NCI-H1417 treated with DMSO at 0.1 percent for 48 hours (cell line): Measurements from ENCODE around the gene LMF1.

Experiments
- DNase-seq: peaks from one replicate; lab custom pipeline; 2025; lab: John Stamatoyannopoulos, UW

LMF1 gene

GRCh38 chr16:1002399-1003166, 31.8 kb upstream of the LMF1 start:
- no peak for DNase-seq

- DNase-seq, result no peak
Measured at GRCh38 chr16:1001096-1001495, 30.3 kb upstream of the LMF1 start.

GRCh38 chr16:1000608-1001007, 29.8 kb upstream of the LMF1 start:
- no peak for DNase-seq

- no peak for DNase-seq
Measured at GRCh38 chr16:999677-1000076, 28.9 kb upstream of the LMF1 start.

- no peak for DNase-seq
Measured at GRCh38 chr16:998615-999014, 27.8 kb upstream of the LMF1 start.

GRCh38 chr16:998211-998610, 27.4 kb upstream of the LMF1 start:
- no peak for DNase-seq

- no peak for DNase-seq
Measured at GRCh38 chr16:997440-998051, 26.8 kb upstream of the LMF1 start.

- DNase-seq, result no peak
Measured at GRCh38 chr16:996681-997080, 25.9 kb upstream of the LMF1 start.

GRCh38 chr16:995783-996182, 25.0 kb upstream of the LMF1 start:
- DNase-seq, result no peak

GRCh38 chr16:995087-995486, 24.3 kb upstream of the LMF1 start:
- DNase-seq, result no peak

GRCh38 chr16:993731-994130, 22.9 kb upstream of the LMF1 start:
- no peak for DNase-seq

GRCh38 chr16:991773-992172, 21.0 kb upstream of the LMF1 start:
- DNase-seq, result no peak

- no peak for DNase-seq
Measured at GRCh38 chr16:991345-991744, 20.6 kb upstream of the LMF1 start.

GRCh38 chr16:990516-991291, 19.9 kb upstream of the LMF1 start:
- DNase-seq, result no peak

GRCh38 chr16:989354-989814, 18.6 kb upstream of the LMF1 start:
- DNase-seq, result no peak

GRCh38 chr16:988471-989353, 17.9 kb upstream of the LMF1 start:
- DNase-seq, result no peak

- DNase-seq, result no peak
Measured at GRCh38 chr16:987906-988305, 17.1 kb upstream of the LMF1 start.

- DNase-seq, result no peak
Measured at GRCh38 chr16:986925-987582, 16.3 kb upstream of the LMF1 start.

- no peak for DNase-seq
Measured at GRCh38 chr16:986411-986810, 15.6 kb upstream of the LMF1 start.

- DNase-seq, result no peak
Measured at GRCh38 chr16:985646-986400, 15.0 kb upstream of the LMF1 start.
